DOHH2 (cell line): ENCODE data around the gene CNN1.

Experiments used
- CTCF ChIP-seq: fragments of 200-600 bp; sonication (generic); IDR thresholded peaks from one replicate; pipeline ENCODE4 v1.5.1; 2014; ENCODE audit warnings: antibody characterized with exemption, mild to moderate bottlenecking, low read depth, low read length; ENCODE audit not compliant: poor library complexity, severe bottlenecking
- EZH2phosphoT487 ChIP-seq: fragments of 200-600 bp; sonication (generic); IDR thresholded peaks from 2 replicates; pipeline ENCODE4 v1.6.1; 2017; ENCODE audit warnings: borderline replicate concordance, mild to moderate bottlenecking, antibody characterized with exemption, low read length, moderate library complexity, mixed read lengths

DNA sequence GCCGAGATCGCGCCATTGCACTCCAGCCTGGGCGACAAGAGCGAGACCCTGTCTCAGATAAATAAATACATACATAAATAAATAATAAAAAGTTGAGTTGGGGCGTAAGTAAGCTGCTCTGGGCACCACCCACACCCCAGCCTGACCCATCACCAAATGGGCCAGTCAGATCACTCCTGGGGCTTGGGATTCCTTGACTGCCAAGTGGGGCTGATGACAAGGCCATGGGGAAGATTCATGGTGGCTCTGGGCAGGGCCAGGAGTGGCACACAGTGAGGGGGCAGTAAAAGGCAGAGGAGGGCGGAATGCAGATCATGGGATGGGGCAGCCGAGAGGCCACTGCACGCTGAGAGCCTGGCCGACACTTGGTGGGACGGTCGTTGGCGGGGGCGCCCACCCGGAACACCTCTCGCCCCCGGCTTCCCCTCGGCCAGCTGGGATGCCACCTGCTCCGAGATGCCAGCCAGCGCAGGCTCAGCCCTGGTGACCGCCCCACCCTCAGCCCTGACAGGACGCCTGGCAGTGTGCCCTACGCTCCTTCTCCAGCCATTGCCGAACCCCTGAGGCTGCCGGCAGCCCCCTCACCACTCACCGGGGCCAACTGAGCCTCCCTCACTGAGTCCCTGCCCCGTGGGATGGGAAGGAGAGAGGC lies 43.9 kb upstream of the CNN1 start:
- TF ChIP-seq CTCF: no peak
- TF ChIP-seq EZH2phosphoT487: no peak
